ENCODE data around the gene PLXNB2. TPM values are rescaled to one million over a fixed set of nuclear protein-coding genes. Genes with fewer than 3 reads are reported as not detected.

The PLXNB2 gene
- total and polyA plus RNA-seq, 2 experiments from 2014 or later: 83.2 to 195 TPM

GRCh38 chr22:50264946-50265669 is 42.3 kb downstream of the PLXNB2 start:
- H3K4me3 ChIP-seq: no peak overlapping the region
- H3K27ac ChIP-seq: no peak overlapping the region
- no peaks in the 10 kb centered on the region for H3K36me3 ChIP-seq
- H3K27me3 ChIP-seq: peaks cover 52% of the 10 kb centered on the region
- H3K4me1 ChIP-seq (ENCODE audit: low read depth): no peaks in the 10 kb centered on the region
- no peak for TF ChIP-seq CTCF (IDR thresholded peaks at IDR 0.05; ENCODE audit: low read depth, low read length)
- no peak for DNase-seq (ENCODE audit: low read depth in 1 of 2, low spot score in 1 of 2)
- H3K9me3 ChIP-seq (ENCODE audit: low read depth): no peaks in the 10 kb centered on the region

- no peak overlapping the region for H3K4me3 ChIP-seq
- peaks cover 44% of the 10 kb centered on the region for H3K27me3 ChIP-seq
- H3K27ac ChIP-seq: no peak overlapping the region
- no peaks in the 10 kb centered on the region for H3K9me3 ChIP-seq (ENCODE audit: low read depth)
- no peak for TF ChIP-seq CTCF (IDR thresholded peaks at IDR 0.05; ENCODE audit: low read depth, low read length)
- H3K4me1 ChIP-seq (ENCODE audit: low read depth): no peaks in the 10 kb centered on the region
- no peak for DNase-seq (ENCODE audit: low read depth in 1 of 2, low spot score in 1 of 2)
- H3K36me3 ChIP-seq: no peaks in the 10 kb centered on the region
These were observed 43.2 kb downstream of the PLXNB2 start for GRCh38 chr22:50264104-50264745.

- H3K4me1 ChIP-seq (ENCODE audit: low read depth): no peaks in the 10 kb centered on the region
- H3K4me3 ChIP-seq: no peak overlapping the region
- no peak overlapping the region for H3K27ac ChIP-seq
- peaks cover 32% of the 10 kb centered on the region for H3K27me3 ChIP-seq
- no peak for TF ChIP-seq CTCF (IDR thresholded peaks at IDR 0.05; ENCODE audit: low read depth, low read length)
- no peak for DNase-seq (ENCODE audit: low read depth in 1 of 2, low spot score in 1 of 2)
- H3K9me3 ChIP-seq (ENCODE audit: low read depth): no peaks in the 10 kb centered on the region
- H3K36me3 ChIP-seq: no peaks in the 10 kb centered on the region
These were observed 44.4 kb downstream of the PLXNB2 start for GRCh38 chr22:50262973-50263617.

GRCh38 chr22:50262460-50262911 is 45.0 kb downstream of the PLXNB2 start:
- H3K9me3 ChIP-seq (ENCODE audit: low read depth): no peaks in the 10 kb centered on the region
- no peak overlapping the region for H3K27ac ChIP-seq
- H3K36me3 ChIP-seq: no peaks in the 10 kb centered on the region
- no peak overlapping the region for H3K4me3 ChIP-seq
- DNase-seq (ENCODE audit: low read depth in 1 of 2, low spot score in 1 of 2): no peak
- peaks cover 26% of the 10 kb centered on the region for H3K27me3 ChIP-seq
- no peaks in the 10 kb centered on the region for H3K4me1 ChIP-seq (ENCODE audit: low read depth)
- no peak for TF ChIP-seq CTCF (IDR thresholded peaks at IDR 0.05; ENCODE audit: low read depth, low read length)

- H3K9me3 ChIP-seq (ENCODE audit: low read depth): no peaks in the 10 kb centered on the region
- no peak within 1 kb of the TSS for H3K27ac ChIP-seq
- TF ChIP-seq CTCF (IDR thresholded peaks at IDR 0.05; ENCODE audit: low read depth, low read length): no peak
- no peaks in the 10 kb centered on the region for H3K4me1 ChIP-seq (ENCODE audit: low read depth)
- peak within 1 kb of the TSS; percentile 50 for H3K4me3 ChIP-seq
- DNase-seq (ENCODE audit: low read depth in 1 of 2, low spot score in 1 of 2): peak; percentile 68 to 82
- peaks cover 20% of the 10 kb centered on the region for H3K27me3 ChIP-seq
- H3K36me3 ChIP-seq: no peaks in the 10 kb centered on the region
These were observed 45.6 kb downstream of the PLXNB2 start, which contains the start of gene MAPK12 for GRCh38 chr22:50261615-50262459. MAPK12 (minus strand) TSS chr22:50261683; CDS start chr22:50261509, 174 bp downstream.

Data from cardiac muscle cell (in vitro differentiated cells and primary cell).